Measurements from ENCODE around the gene KIAA2012.

KIAA2012 gene

DNA sequence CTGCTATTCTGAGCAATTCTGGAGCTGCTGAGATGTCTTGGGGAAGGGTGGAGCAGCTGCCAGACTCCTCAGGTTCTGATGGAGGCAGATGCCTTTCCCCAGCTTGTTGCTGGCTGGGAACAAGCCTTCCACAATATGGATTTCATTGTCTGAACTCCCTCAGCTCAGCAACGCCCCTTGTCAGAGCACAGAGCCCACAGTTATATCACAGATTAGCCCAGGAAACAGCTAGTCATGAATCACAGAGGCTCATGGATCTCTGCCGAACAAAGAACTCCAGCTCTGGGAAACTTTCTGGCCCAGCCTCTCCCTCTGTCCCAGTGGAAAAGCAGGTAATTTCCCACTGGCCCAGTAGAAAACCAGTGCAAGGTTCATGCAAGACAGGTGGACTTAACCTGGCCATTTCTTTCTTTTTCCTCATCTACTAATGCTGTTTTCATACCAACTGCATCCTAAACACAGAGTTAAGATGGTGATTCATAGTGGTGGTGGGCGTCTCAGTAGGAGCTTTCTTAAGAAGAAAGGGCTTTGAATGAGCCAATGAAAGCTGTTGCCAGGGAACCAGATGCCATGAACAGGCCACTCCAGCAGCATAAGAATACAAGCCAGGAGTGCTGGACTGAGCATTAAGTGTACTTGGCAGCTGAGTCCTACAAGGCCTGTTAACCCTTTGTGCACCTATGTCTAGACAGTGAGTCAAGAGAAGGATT, 8.7 kb upstream of the KIAA2012 start:
- TF ChIP-seq, protein P1, sequence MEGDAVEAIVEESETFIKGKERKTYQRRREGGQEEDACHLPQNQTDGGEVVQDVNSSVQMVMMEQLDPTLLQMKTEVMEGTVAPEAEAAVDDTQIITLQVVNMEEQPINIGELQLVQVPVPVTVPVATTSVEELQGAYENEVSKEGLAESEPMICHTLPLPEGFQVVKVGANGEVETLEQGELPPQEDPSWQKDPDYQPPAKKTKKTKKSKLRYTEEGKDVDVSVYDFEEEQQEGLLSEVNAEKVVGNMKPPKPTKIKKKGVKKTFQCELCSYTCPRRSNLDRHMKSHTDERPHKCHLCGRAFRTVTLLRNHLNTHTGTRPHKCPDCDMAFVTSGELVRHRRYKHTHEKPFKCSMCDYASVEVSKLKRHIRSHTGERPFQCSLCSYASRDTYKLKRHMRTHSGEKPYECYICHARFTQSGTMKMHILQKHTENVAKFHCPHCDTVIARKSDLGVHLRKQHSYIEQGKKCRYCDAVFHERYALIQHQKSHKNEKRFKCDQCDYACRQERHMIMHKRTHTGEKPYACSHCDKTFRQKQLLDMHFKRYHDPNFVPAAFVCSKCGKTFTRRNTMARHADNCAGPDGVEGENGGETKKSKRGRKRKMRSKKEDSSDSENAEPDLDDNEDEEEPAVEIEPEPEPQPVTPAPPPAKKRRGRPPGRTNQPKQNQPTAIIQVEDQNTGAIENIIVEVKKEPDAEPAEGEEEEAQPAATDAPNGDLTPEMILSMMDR (IDR thresholded peaks at IDR 0.05; ENCODE audit: insufficient read depth, low read depth, low read length, missing control alignments): no peak
- DNase-seq (ENCODE audit: low read depth): peak; percentile 33
- no peak overlapping the region for H3K4me3 ChIP-seq (ENCODE audit: low read length)

- no peak for DNase-seq (ENCODE audit: low read depth)
- H3K4me3 ChIP-seq (ENCODE audit: low read length): no peak overlapping the region
- TF ChIP-seq, protein P1 (IDR thresholded peaks at IDR 0.05; ENCODE audit: insufficient read depth, low read depth, low read length, missing control alignments): no peak
Measured at GRCh38 chr2:202064881-202065230, 8.2 kb upstream of the KIAA2012 start.

GRCh38 chr2:202065876-202066275, 7.2 kb upstream of the KIAA2012 start:
- DNase-seq (ENCODE audit: low read depth): no peak
- H3K4me3 ChIP-seq (ENCODE audit: low read length): no peak overlapping the region
- TF ChIP-seq, protein P1 (IDR thresholded peaks at IDR 0.05; ENCODE audit: insufficient read depth, low read depth, low read length, missing control alignments): no peak

GRCh38 chr2:202066875-202067274, 6.2 kb upstream of the KIAA2012 start:
- DNase-seq (ENCODE audit: low read depth): no peak
- TF ChIP-seq, protein P1 (IDR thresholded peaks at IDR 0.05; ENCODE audit: insufficient read depth, low read depth, low read length, missing control alignments): no peak
- H3K4me3 ChIP-seq (ENCODE audit: low read length): no peak overlapping the region

- DNase-seq (ENCODE audit: low read depth): no peak
- H3K4me3 ChIP-seq (ENCODE audit: low read length): no peak overlapping the region
- TF ChIP-seq, protein P1 (IDR thresholded peaks at IDR 0.05; ENCODE audit: insufficient read depth, low read depth, low read length, missing control alignments): no peak
Measured at GRCh38 chr2:202067589-202067988, 5.5 kb upstream of the KIAA2012 start.

- no peak for DNase-seq (ENCODE audit: low read depth)
- TF ChIP-seq, protein P1 (IDR thresholded peaks at IDR 0.05; ENCODE audit: insufficient read depth, low read depth, low read length, missing control alignments): no peak
- no peak overlapping the region for H3K4me3 ChIP-seq (ENCODE audit: low read length)
Measured at GRCh38 chr2:202069170-202070067, 3.6 kb upstream of the KIAA2012 start.
